NCI-H345 treated with DMSO at 0.1 percent for 48 hours (cell line): Measurements from ENCODE around the gene MANEAL.

ENCODE experiments used
- DNase-seq: peaks from one replicate; lab custom pipeline; 2025; ENCODE audit not compliant: unreplicated experiment; lab: John Stamatoyannopoulos, UW

The MANEAL gene

DNA sequence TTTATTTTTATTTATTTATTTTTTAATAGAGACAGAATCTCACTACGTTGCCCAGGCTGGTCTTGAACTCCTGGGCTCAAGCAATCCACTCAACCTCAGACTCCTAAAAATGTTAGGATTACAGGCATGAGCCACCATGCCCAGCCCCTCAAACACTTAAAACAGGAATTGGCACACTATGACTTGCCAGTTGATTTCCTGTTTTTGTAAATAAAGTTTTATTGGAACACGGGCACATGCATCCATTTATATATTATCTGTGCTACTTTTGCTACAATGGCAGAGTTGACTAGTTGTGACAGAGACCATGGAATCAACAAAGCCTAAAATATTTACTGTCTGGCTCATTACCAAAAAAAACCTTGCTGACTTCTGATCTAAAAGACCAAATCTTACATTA lies 30.4 kb downstream of the MANEAL start:
- DNase-seq: no peak

DNA sequence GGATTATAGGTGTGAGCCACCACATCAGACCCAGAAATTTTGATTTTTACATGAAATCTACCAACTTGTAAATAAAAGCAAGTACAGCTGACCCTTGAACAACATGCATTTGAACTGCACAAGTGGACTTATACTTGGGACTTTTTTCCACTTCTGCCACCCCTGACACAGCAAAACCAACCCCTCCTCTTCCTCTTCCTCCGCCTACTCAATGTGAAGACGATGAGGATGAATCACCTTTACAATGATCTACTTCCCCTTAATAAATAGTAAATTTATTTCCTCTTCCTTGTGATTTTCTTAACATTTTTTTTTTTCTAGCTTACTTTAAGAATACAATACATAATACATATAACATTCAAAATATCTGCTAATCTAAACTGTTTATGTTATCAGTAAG lies 31.9 kb downstream of the MANEAL start:
- no peak for DNase-seq

DNA sequence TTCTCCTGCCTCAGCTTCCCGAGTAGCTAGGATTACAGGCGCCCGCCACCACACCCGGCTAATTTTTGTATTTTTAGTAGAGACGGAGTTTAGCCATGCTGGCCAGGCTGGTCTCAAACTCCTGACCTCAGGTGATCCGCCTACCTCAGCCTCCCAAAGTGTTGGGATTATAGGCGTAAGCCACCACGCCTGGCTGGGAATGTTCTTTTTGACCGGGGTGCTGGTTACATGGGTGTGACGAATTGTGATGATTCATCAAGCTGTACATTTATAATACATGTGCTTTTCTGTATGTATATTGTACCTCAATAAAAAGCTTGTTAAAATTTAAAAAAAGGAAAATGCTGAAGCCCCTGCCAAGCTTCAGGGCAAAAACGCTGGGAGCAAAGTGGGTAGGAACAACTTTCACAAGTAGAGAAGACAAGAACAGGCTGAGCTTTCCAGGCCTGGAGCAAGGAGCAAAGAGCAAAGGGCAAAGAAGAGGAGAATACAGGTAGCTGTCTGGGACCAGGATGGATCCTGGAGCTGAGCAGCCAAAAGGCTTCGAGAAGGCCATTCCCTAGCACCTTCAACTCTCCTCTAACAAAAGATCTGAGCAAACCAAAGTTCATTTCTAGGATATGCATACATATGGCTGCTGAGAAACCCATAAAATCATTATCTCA lies 34.9 kb downstream of the MANEAL start:
- DNase-seq: no peak

DNA sequence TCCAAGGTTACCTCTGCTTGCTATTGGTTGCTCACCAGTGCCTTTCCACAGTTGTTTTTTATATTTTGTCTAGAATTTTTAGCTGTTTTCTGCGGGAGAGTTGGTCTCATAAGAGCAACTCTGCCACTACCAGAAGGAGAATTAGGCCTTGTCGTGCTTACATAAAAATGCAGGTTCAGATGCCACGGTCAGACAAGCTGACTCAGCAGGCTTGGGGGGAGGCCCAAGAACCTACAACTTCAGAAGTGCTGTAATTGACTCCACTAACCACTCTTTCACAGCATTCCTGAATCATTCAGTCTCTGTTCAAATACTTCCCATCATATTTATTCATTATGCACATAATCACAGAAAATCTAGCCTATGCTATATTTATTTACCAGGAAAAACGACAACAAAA lies 37.5 kb downstream of the MANEAL start:
- DNase-seq: no peak

DNA sequence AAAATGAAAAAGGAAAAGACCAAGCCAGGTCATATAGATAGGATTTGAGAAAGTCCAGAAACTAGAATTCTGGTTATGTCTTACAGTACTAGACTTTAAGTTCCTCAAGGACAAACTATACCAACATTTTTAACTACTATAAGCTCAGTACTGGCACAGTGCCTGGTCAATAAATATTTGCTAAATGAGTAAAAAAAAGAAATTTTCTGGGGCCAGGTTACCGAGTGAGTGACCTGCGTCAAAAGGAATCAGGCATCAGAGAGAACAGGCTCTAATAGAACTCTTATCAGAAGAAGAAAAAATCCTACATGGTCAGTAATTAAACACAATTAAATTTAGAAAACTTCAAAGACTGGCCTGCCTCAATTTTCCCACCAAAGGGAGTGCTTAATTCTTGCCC lies 38.2 kb downstream of the MANEAL start:
- DNase-seq: no peak

DNA sequence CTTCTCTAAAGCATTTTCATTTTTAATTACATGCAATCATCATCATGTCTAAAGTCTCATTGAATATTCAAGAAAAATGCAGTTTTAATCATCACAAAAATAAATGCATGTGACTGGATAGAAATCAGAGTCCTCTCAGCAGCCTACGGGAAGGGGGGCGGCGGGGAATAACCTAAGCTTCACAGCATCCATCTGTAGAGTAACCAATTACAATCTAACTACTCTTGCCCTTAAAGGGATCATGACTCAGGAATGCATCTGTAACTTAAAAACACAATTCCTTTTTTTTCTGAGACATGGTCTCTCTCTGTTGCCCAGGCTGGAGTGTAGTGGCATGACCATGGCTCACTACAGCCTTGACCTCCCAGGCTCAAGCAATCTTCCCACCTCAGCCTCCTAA lies 43.1 kb downstream of the MANEAL start:
- DNase-seq: no peak

DNA sequence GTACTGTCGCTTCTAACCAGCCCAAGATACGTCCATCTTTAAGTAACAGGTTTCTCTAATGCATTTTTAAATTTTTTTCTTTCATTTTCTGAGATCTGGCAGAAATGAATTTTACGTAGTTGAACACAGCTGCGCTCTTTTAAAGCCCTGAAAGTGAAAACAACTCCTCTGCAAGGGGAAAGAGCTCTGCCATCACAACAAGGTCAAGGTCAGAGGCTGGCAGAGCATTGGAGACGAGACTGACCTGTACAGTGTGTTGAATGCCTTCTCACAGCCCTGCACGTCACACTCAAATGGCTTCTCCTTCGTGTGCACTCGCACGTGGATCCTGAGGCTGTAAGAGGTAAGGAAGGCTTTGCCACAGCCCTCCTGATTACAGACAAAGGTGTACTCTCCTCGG lies 46.0 kb downstream of the MANEAL start:
- no peak for DNase-seq

DNA sequence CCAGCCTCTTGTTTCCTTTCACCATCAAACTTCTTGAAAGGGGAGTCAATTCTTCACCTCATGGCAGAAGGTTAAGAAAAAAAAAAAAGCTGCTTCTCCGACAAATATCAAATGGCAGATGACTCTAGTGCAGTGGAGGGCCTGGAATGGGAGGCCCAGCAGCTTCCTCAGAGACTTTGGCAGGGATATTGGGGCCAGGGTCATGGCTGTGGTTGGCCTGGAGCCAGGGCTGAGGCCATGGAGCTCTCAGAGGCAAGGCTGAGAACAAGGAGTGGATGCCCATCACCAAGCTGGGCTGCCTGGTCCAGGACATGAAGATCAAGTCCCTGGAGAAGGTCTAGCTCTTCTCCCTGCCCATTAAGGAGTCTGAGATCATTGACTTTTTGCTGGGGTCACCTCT lies 47.1 kb downstream of the MANEAL start:
- no peak for DNase-seq

DNA sequence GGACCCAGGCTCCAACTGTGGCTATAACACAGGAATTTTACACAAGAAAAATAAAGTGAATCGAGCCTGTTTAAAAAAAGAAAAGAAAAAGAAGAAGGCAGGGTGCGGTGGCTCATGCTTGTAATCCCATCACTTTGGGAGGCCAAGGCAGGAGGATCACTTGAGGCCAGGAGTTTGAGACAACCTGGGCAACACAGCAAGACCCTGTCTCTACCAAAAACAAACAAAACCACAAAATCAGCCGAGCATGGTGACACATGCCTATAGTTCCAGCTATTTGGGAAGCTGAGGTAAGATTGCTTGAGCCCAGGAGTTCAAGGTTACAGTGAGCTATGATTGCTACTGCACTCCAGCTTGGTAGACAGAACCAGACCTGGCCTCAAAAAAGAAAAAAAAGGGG lies 48.0 kb downstream of the MANEAL start:
- no peak for DNase-seq

DNA sequence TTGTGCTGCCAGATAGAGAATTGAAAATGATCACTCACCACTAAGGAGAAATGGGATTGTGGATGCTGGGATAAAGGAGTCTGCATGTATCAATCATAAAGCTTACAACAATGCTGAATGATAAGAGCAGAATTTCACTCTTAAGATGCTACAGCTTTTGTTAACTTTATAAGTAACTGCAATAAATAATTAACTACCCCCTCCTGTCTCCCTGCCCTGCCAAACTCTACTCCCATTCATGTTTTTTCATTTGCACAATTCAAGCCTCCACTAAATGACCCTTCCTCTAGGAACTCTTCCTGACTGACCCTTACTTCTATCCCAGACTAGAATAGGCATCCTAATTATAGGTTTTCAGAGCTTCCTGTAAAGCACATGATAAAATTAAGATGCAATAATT lies 50.9 kb downstream of the MANEAL start:
- no peak for DNase-seq

DNA sequence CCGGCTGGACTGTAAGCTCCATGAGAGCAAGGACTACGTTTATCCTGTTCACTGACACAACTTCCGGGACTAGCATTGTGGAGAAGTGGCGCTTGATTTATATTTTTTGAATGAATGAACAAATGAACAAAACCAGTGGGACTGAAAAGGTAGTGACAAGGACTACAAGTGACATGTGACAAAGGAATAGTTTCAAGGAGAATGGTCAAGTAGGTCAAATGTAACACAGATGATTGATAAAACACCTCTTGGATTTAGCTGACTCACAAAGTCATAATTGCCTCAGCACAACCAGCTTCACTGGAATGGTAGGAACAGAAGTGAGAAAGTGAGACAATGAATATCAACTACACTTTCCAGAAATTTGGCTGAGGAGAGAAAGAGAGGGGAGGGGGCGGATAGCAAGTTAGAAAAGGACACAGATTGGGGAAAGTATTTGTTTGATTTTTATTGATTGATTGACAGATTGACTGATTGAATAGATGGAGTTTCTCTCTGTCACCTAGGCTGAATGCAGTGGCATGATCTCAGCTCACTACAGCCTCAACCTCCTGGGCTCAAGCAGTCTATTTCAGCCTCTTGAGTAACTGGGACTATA lies 51.5 kb downstream of the MANEAL start:
- DNase-seq: no peak

DNA sequence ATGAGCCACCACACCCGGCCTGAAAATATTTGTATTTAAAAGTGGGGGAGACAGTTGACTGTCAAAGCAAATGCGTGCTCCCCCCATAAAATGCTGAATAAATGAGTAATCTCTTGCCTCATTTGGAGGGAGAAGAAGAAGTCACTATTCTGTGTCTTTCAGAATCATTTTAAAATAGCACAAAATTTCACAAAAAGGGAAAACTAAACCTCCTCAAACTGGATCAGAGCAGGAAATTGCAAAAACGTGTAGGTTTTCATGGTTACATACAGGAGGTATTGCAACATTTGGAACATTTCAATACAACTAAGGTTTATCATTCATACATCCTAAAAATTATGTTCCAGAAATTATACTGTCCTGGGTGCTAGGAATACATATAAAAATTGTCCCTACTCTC lies 52.1 kb downstream of the MANEAL start:
- no peak for DNase-seq

DNA sequence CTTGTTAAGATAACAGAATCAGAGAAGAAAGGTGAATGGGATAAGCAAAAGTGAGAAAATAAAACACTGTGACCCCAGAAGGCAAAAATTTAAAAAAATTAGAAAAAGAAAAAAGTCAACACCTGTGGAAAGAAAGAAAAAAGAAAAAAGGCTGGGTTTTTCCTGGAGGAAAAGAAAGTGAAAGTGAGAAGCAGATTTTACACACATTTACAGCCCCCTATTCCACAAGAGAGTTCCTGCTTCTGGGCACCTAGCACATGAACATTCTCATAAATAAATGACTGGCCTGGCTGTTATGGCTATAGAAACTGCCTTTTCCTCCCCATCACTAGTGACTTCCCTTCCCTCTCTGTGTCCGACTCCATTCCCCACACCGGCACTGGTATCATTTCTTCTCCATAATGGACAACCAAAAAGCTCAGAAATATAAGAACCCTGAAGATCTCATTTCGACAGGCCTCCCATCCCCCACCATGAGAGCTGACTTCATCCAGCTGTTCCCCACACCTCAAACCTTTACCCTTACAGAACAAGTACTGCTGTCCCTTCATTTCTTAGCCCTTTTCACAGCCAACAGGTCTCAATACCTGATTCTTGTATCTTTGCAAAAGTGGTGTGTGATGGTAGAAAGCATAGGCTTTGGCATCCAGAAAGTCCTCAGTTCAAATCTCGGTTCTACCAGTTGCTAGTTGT lies 53.1 kb downstream of the MANEAL start:
- DNase-seq: no peak

DNA sequence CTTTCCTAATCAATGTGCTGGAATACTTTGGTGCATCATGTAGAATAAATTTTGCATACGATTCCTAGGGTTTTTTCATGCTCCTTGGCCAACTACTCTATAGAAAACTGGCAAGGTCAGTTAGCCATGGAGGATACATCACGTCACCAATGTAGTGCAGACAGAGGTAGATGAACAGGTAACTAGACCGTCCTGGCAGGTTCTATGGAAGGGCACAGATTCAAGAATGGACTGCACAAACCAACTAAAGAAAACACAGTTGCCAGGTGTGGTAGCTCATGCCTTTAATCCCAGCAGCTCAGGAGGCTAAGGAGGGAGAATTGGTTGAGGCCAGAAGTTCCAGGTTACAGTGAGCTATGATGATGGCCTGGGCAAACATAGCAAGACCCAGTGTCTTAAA lies 55.8 kb downstream of the MANEAL start:
- no peak for DNase-seq

DNA sequence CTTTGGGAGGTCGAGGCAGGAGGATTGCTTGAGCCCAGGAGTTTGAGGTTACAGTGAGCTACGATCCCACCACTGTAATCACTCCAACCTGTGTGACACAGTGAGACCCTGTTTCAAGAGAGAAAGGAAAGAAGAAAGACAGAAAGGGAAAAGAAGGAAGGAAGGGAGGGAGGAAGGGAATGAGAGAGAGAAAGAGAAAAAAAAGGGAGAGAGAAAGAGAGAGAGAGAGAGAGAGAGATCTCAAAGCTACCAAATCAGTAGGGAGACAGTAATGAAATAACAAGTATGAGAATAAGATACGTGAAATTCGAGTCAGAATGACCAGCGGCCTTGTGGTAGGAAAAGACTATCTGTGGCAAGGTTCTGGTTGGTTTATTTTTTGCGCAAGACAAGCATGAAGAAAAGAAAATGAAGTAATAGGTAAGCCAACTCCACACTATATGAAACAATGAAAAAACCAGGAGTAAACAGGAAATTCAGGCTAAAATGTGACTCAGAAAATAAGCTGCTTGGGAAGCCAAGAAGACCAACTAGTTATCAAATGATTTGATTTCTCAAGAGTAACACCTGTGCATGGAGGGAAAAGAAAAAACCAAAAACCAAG lies 56.8 kb downstream of the MANEAL start:
- DNase-seq: no peak
